MM.1S (cell line): ENCODE measurements around the gene OR4D9.

Experiments
- CTCF ChIP-seq: fragments of 300-600 bp; sonication (generic); IDR thresholded peaks from 2 replicates; pipeline ENCODE4 v1.5.1; 2016; ENCODE audit warnings: antibody characterized with exemption, low read length, mixed read lengths
- EZH2 ChIP-seq: fragments of 300-600 bp; sonication (generic); optimal IDR thresholded peaks from 2 replicates; pipeline ENCODE3; 2017; ENCODE audit warnings: low read depth, mild to moderate bottlenecking, antibody characterized with exemption, low read length, mixed read lengths
- EZH2phosphoT487 ChIP-seq: fragments of 300-600 bp; sonication (generic); IDR thresholded peaks from 2 replicates; pipeline ENCODE4 v1.6.1; 2018; ENCODE audit warnings: antibody characterized with exemption, low read length

- TF ChIP-seq EZH2phosphoT487 (no peak), EZH2 (no peak), CTCF (no peak)
Observed at GRCh38 chr11:59545179-59546020, 34.1 kb downstream of the OR4D9 start.
